ENCODE results near the gene CDK17.
"Not testable (repeated sequence)": the region's sequence is repeated elsewhere in the genome, so short reads cannot be mapped to it uniquely, and the experiment has no call there.

Gene CDK17

GRCh38 chr12:96329018-96329417 lies 71.2 kb downstream of the CDK17 start:
- H3K9ac ChIP-seq (ENCODE audit: low read length), result no peak overlapping the region
- no peaks in the 10 kb centered on the region for H3K9me3 ChIP-seq (ENCODE audit: low read length)
- H3K27ac ChIP-seq (ENCODE audit: low read depth, low read length), result no peak overlapping the region
- no peaks in the 10 kb centered on the region for H3K27me3 ChIP-seq (ENCODE audit: control insufficient read depth in 1 of 2, insufficient read depth in 2 of 2, low read length in 2 of 2)
- H3K4me1 ChIP-seq (ENCODE audit: insufficient read depth, low read length), result peaks cover 4% of the 10 kb centered on the region
- no peaks in the 10 kb centered on the region for H3K36me3 ChIP-seq (ENCODE audit: insufficient read depth, low read length)
- no peak overlapping the region for H3K4me3 ChIP-seq (ENCODE audit: low read depth in 1 of 2, low read length in 2 of 2)

GRCh38 chr12:96327889-96328288 lies 72.3 kb downstream of the CDK17 start:
- H3K9ac ChIP-seq (ENCODE audit: low read length), result no peak overlapping the region
- H3K4me3 ChIP-seq (ENCODE audit: low read depth in 1 of 2, low read length in 2 of 2), result no peak overlapping the region
- H3K4me1 ChIP-seq (ENCODE audit: insufficient read depth, low read length), result peaks cover 4% of the 10 kb centered on the region
- no peaks in the 10 kb centered on the region for H3K27me3 ChIP-seq (ENCODE audit: control insufficient read depth in 1 of 2, insufficient read depth in 2 of 2, low read length in 2 of 2)
- no peaks in the 10 kb centered on the region for H3K9me3 ChIP-seq (ENCODE audit: low read length)
- H3K27ac ChIP-seq (ENCODE audit: low read depth, low read length), result no peak overlapping the region
- H3K36me3 ChIP-seq (ENCODE audit: insufficient read depth, low read length), result no peaks in the 10 kb centered on the region

- Histone ChIP-seq H3K27me3 (ENCODE audit: control insufficient read depth in 1 of 2, insufficient read depth in 2 of 2, low read length in 2 of 2) (no peaks in the 10 kb centered on the region), H3K9ac (ENCODE audit: low read length) (no peak overlapping the region), H3K36me3 (ENCODE audit: insufficient read depth, low read length) (no peaks in the 10 kb centered on the region), H3K4me1 (ENCODE audit: insufficient read depth, low read length) (peaks cover 4% of the 10 kb centered on the region), H3K27ac (ENCODE audit: low read depth, low read length) (no peak overlapping the region), H3K4me3 (ENCODE audit: low read depth in 1 of 2, low read length in 2 of 2) (no peak overlapping the region), H3K9me3 (ENCODE audit: low read length) (no peaks in the 10 kb centered on the region)
These were observed 72.9 kb downstream of the CDK17 start for GRCh38 chr12:96327346-96327745.

GRCh38 chr12:96326628-96327227 lies 73.5 kb downstream of the CDK17 start:
- no peak overlapping the region for H3K4me3 ChIP-seq (ENCODE audit: low read depth in 1 of 2, low read length in 2 of 2)
- H3K9ac ChIP-seq (ENCODE audit: low read length), result no peak overlapping the region
- no peaks in the 10 kb centered on the region for H3K36me3 ChIP-seq (ENCODE audit: insufficient read depth, low read length)
- no peaks in the 10 kb centered on the region for H3K9me3 ChIP-seq (ENCODE audit: low read length)
- H3K27me3 ChIP-seq (ENCODE audit: control insufficient read depth in 1 of 2, insufficient read depth in 2 of 2, low read length in 2 of 2), result no peaks in the 10 kb centered on the region
- H3K4me1 ChIP-seq (ENCODE audit: insufficient read depth, low read length), result peaks cover 4% of the 10 kb centered on the region
- no peak overlapping the region for H3K27ac ChIP-seq (ENCODE audit: low read depth, low read length)

GRCh38 chr12:96323906-96324305 lies 76.3 kb downstream of the CDK17 start:
- Histone ChIP-seq H3K9me3 (ENCODE audit: low read length) (no peaks in the 10 kb centered on the region), H3K4me1 (ENCODE audit: insufficient read depth, low read length) (peaks cover 4% of the 10 kb centered on the region), H3K9ac (ENCODE audit: low read length) (no peak overlapping the region), H3K4me3 (ENCODE audit: low read depth in 1 of 2, low read length in 2 of 2) (no peak overlapping the region), H3K27ac (ENCODE audit: low read depth, low read length) (no peak overlapping the region), H3K27me3 (ENCODE audit: control insufficient read depth in 1 of 2, insufficient read depth in 2 of 2, low read length in 2 of 2) (no peaks in the 10 kb centered on the region), H3K36me3 (ENCODE audit: insufficient read depth, low read length) (no peaks in the 10 kb centered on the region)

- Histone ChIP-seq H3K4me1 (ENCODE audit: insufficient read depth, low read length) (peaks cover 4% of the 10 kb centered on the region), H3K4me3 (ENCODE audit: low read depth in 1 of 2, low read length in 2 of 2) (no peak overlapping the region), H3K9me3 (ENCODE audit: low read length) (no peaks in the 10 kb centered on the region), H3K27ac (ENCODE audit: low read depth, low read length) (no peak overlapping the region), H3K36me3 (ENCODE audit: insufficient read depth, low read length) (no peaks in the 10 kb centered on the region), H3K27me3 (ENCODE audit: control insufficient read depth in 1 of 2, insufficient read depth in 2 of 2, low read length in 2 of 2) (no peaks in the 10 kb centered on the region), H3K9ac (ENCODE audit: low read length) (no peak overlapping the region)
These were observed 77.5 kb downstream of the CDK17 start for GRCh38 chr12:96322720-96323119.

- H3K36me3 ChIP-seq (ENCODE audit: insufficient read depth, low read length), result no peaks in the 10 kb centered on the region
- H3K4me1 ChIP-seq (ENCODE audit: insufficient read depth, low read length), result peaks cover 4% of the 10 kb centered on the region
- no peak overlapping the region for H3K9ac ChIP-seq (ENCODE audit: low read length)
- H3K27me3 ChIP-seq (ENCODE audit: control insufficient read depth in 1 of 2, insufficient read depth in 2 of 2, low read length in 2 of 2), result no peaks in the 10 kb centered on the region
- H3K27ac ChIP-seq (ENCODE audit: low read depth, low read length), result no peak overlapping the region
- H3K4me3 ChIP-seq (ENCODE audit: low read depth in 1 of 2, low read length in 2 of 2), result no peak overlapping the region
- no peaks in the 10 kb centered on the region for H3K9me3 ChIP-seq (ENCODE audit: low read length)
These were observed 78.3 kb downstream of the CDK17 start for GRCh38 chr12:96321941-96322340.

GRCh38 chr12:96317801-96318200 lies 82.4 kb downstream of the CDK17 start:
- H3K4me1 ChIP-seq (ENCODE audit: insufficient read depth, low read length), result peaks cover 11% of the 10 kb centered on the region
- H3K9ac ChIP-seq (ENCODE audit: low read length); H3K9me3 ChIP-seq (ENCODE audit: low read length); H3K36me3 ChIP-seq (ENCODE audit: insufficient read depth, low read length); H3K4me3 ChIP-seq (ENCODE audit: low read depth in 1 of 2, low read length in 2 of 2); H3K27ac ChIP-seq (ENCODE audit: low read depth, low read length); H3K27me3 ChIP-seq (ENCODE audit: control insufficient read depth in 1 of 2, insufficient read depth in 2 of 2, low read length in 2 of 2): not testable (repeated sequence)

GRCh38 chr12:96315741-96316481 lies 84.3 kb downstream of the CDK17 start:
- H3K27me3 ChIP-seq (ENCODE audit: control insufficient read depth in 1 of 2, insufficient read depth in 2 of 2, low read length in 2 of 2); H3K4me3 ChIP-seq (ENCODE audit: low read depth in 1 of 2, low read length in 2 of 2); H3K9me3 ChIP-seq (ENCODE audit: low read length); H3K27ac ChIP-seq (ENCODE audit: low read depth, low read length); H3K9ac ChIP-seq (ENCODE audit: low read length); H3K36me3 ChIP-seq (ENCODE audit: insufficient read depth, low read length): not testable (repeated sequence)
- H3K4me1 ChIP-seq (ENCODE audit: insufficient read depth, low read length), result peaks cover 11% of the 10 kb centered on the region

GRCh38 chr12:96314723-96315122 lies 85.5 kb downstream of the CDK17 start:
- H3K27ac ChIP-seq (ENCODE audit: low read depth, low read length), result no peak overlapping the region
- no peak overlapping the region for H3K9ac ChIP-seq (ENCODE audit: low read length)
- H3K36me3 ChIP-seq (ENCODE audit: insufficient read depth, low read length), result peaks cover 5% of the 10 kb centered on the region
- H3K4me3 ChIP-seq (ENCODE audit: low read depth in 1 of 2, low read length in 2 of 2), result no peak overlapping the region
- H3K9me3 ChIP-seq (ENCODE audit: low read length), result no peaks in the 10 kb centered on the region
- no peaks in the 10 kb centered on the region for H3K27me3 ChIP-seq (ENCODE audit: control insufficient read depth in 1 of 2, insufficient read depth in 2 of 2, low read length in 2 of 2)
- H3K4me1 ChIP-seq (ENCODE audit: insufficient read depth, low read length), result peaks cover 11% of the 10 kb centered on the region

- peaks cover 5% of the 10 kb centered on the region for H3K36me3 ChIP-seq (ENCODE audit: insufficient read depth, low read length)
- H3K27ac ChIP-seq (ENCODE audit: low read depth, low read length), result no peak overlapping the region
- H3K9me3 ChIP-seq (ENCODE audit: low read length), result no peaks in the 10 kb centered on the region
- H3K4me1 ChIP-seq (ENCODE audit: insufficient read depth, low read length), result peaks cover 21% of the 10 kb centered on the region
- H3K27me3 ChIP-seq (ENCODE audit: control insufficient read depth in 1 of 2, insufficient read depth in 2 of 2, low read length in 2 of 2), result no peaks in the 10 kb centered on the region
- H3K9ac ChIP-seq (ENCODE audit: low read length), result no peak overlapping the region
- no peak overlapping the region for H3K4me3 ChIP-seq (ENCODE audit: low read depth in 1 of 2, low read length in 2 of 2)
These were observed 86.6 kb downstream of the CDK17 start for GRCh38 chr12:96313606-96314005.

- Histone ChIP-seq H3K27me3 (ENCODE audit: control insufficient read depth in 1 of 2, insufficient read depth in 2 of 2, low read length in 2 of 2) (no peaks in the 10 kb centered on the region), H3K4me3 (ENCODE audit: low read depth in 1 of 2, low read length in 2 of 2) (no peak overlapping the region), H3K9me3 (ENCODE audit: low read length) (no peaks in the 10 kb centered on the region), H3K9ac (ENCODE audit: low read length) (no peak overlapping the region), H3K27ac (ENCODE audit: low read depth, low read length) (no peak overlapping the region), H3K36me3 (ENCODE audit: insufficient read depth, low read length) (peaks cover 5% of the 10 kb centered on the region), H3K4me1 (ENCODE audit: insufficient read depth, low read length) (peaks cover 21% of the 10 kb centered on the region)
These were observed 89.0 kb downstream of the CDK17 start for GRCh38 chr12:96311191-96311590.

All from muscle layer of colon (tissue), 2 donors.